Measurements from ENCODE around the gene VEPH1.

Gene VEPH1

GRCh38 chr3:157502916-157503595 lies at the start of gene VEPH1:
TSS of gene VEPH1 (minus strand) at chr3:157503416. CDS start at chr3:157495349, 8,067 bp downstream.
- DNase-seq (ENCODE audit: low spot score) = peak; percentile 23

GRCh38 chr3:157551961-157552360 lies 48.7 kb upstream of the VEPH1 start:
- DNase-seq (ENCODE audit: low spot score) = no peak

- no peak for DNase-seq (ENCODE audit: low spot score)
Observed at GRCh38 chr3:157549498-157549897, 46.3 kb upstream of the VEPH1 start.

GRCh38 chr3:157544501-157545130 lies 41.4 kb upstream of the VEPH1 start:
- DNase-seq (ENCODE audit: low spot score) = no peak

GRCh38 chr3:157543501-157544035 lies 40.4 kb upstream of the VEPH1 start:
- no peak for DNase-seq (ENCODE audit: low spot score)

- peak; percentile 85 for DNase-seq (ENCODE audit: low spot score)
Observed at GRCh38 chr3:157542711-157543500, 39.7 kb upstream of the VEPH1 start.

- DNase-seq (ENCODE audit: low spot score) = no peak
Observed at GRCh38 chr3:157541506-157542236, 38.5 kb upstream of the VEPH1 start.

GRCh38 chr3:157540656-157541055 lies 37.4 kb upstream of the VEPH1 start:
- DNase-seq (ENCODE audit: low spot score) = no peak

- no peak for DNase-seq (ENCODE audit: low spot score)
Observed at GRCh38 chr3:157535667-157536066, 32.5 kb upstream of the VEPH1 start.

GRCh38 chr3:157534725-157535161 lies 31.5 kb upstream of the VEPH1 start:
- no peak for DNase-seq (ENCODE audit: low spot score)

GRCh38 chr3:157533298-157534070 lies 30.3 kb upstream of the VEPH1 start:
- DNase-seq (ENCODE audit: low spot score) = no peak

GRCh38 chr3:157532529-157533297 lies 29.5 kb upstream of the VEPH1 start:
- DNase-seq (ENCODE audit: low spot score) = peak; percentile 88

- DNase-seq (ENCODE audit: low spot score) = no peak
Observed at GRCh38 chr3:157531771-157532170, 28.6 kb upstream of the VEPH1 start.

- no peak for DNase-seq (ENCODE audit: low spot score)
Observed at GRCh38 chr3:157531301-157531660, 28.1 kb upstream of the VEPH1 start.

GRCh38 chr3:157530637-157531300 lies 27.6 kb upstream of the VEPH1 start:
- no peak for DNase-seq (ENCODE audit: low spot score)

GRCh38 chr3:157529751-157530150 lies 26.5 kb upstream of the VEPH1 start:
- DNase-seq (ENCODE audit: low spot score) = no peak

GRCh38 chr3:157529085-157529484 lies 25.9 kb upstream of the VEPH1 start:
- DNase-seq (ENCODE audit: low spot score) = no peak

GRCh38 chr3:157527131-157527881 lies 24.1 kb upstream of the VEPH1 start:
- DNase-seq (ENCODE audit: low spot score) = no peak

GRCh38 chr3:157526036-157526435 lies 22.8 kb upstream of the VEPH1 start:
- DNase-seq (ENCODE audit: low spot score) = no peak

Measured in SW480 (cell line).